WTC11 (cell line): ENCODE results near the gene ZNF493. TPM values are rescaled to one million over a fixed set of nuclear protein-coding genes. Genes with fewer than 3 reads are reported as not detected.

Experiments
- ATAC-seq: fragments of 200-7000 bp; cut with Tn5 transposase; 2 replicates; pipeline ENCODE4 v1.10.0; 2021; ENCODE audit warnings: mild to moderate bottlenecking, moderate library complexity
- CTCF ChIA-PET: fragments of 300-600 bp; sonication (Branson Sonifier 250); formaldehyde crosslinking; loops from one replicate; lab custom pipeline; 2021; ENCODE audit warnings: antibody characterized with exemption; lab: Charles Lee
- POLR2A ChIA-PET: fragments of 350-600 bp; sonication (Branson Sonifier 250); formaldehyde crosslinking; loops from one replicate; lab custom pipeline; 2021; ENCODE audit warnings: antibody characterized with exemption; lab: Charles Lee
- DNase-seq: peaks from one replicate; pipeline ENCODE4 v3.0.0; 2021; ENCODE audit warnings: low spot score
- H3K27ac Mint-ChIP-seq: 2 replicates; pipeline ENCODE4 v1.8.0; 2021; ENCODE audit warnings: mixed read lengths
- H3K27me3 Mint-ChIP-seq: 2 replicates; pipeline ENCODE4 v1.8.0; 2021; ENCODE audit warnings: low read depth, mild to moderate bottlenecking, moderate library complexity, mixed read lengths
- H3K36me3 Mint-ChIP-seq: 2 replicates; pipeline ENCODE4 v1.8.0; 2021; ENCODE audit warnings: mixed read lengths
- H3K4me1 Mint-ChIP-seq: 2 replicates; pipeline ENCODE4 v1.8.0; 2022; ENCODE audit warnings: mixed read lengths
- H3K4me3 Mint-ChIP-seq: 2 replicates; pipeline ENCODE4 v1.8.0; 2021; ENCODE audit warnings: mild to moderate bottlenecking, moderate library complexity, mixed read lengths
- H3K9me3 Mint-ChIP-seq: 2 replicates; pipeline ENCODE4 v1.8.0; 2021; ENCODE audit warnings: mixed read lengths
- GABPB1 ChIP-seq: sonication (generic); formaldehyde crosslinking; IDR thresholded peaks from 2 replicates; pipeline ENCODE4 v1.8.1; 2023; ENCODE audit warnings: mild to moderate bottlenecking, missing genetic modification reagents
- GTF2I ChIP-seq: fragments of 250-450 bp; sonication (Bioruptor Pico); conservative IDR thresholded peaks from 2 replicates; pipeline ENCODE4 v1.4.0; 2021; ENCODE audit warnings: mild to moderate bottlenecking
- KAT7 ChIP-seq: sonication (generic); formaldehyde crosslinking; IDR thresholded peaks from 2 replicates; pipeline ENCODE4 v1.8.1; 2023; ENCODE audit warnings: missing genetic modification reagents, mild to moderate bottlenecking, borderline replicate concordance
- NFATC4 ChIP-seq: fragments of 250-450 bp; sonication (Bioruptor Pico); IDR thresholded peaks from 2 replicates; pipeline ENCODE4 v1.9.0; 2021; ENCODE audit warnings: mild to moderate bottlenecking
- NR2C2 ChIP-seq: sonication (generic); formaldehyde crosslinking; IDR thresholded peaks from 2 replicates; pipeline ENCODE4 v1.8.0; 2022; ENCODE audit warnings: mild to moderate bottlenecking, missing genetic modification reagents
- SMAD3 ChIP-seq: sonication (generic); formaldehyde crosslinking; IDR thresholded peaks from 2 replicates; pipeline ENCODE4 v1.8.0; 2022; ENCODE audit warnings: missing genetic modification reagents, mild to moderate bottlenecking, borderline replicate concordance
- TEAD4 ChIP-seq: sonication (generic); formaldehyde crosslinking; IDR thresholded peaks from 2 replicates; pipeline ENCODE4 v1.8.0; 2022; ENCODE audit warnings: mild to moderate bottlenecking, missing genetic modification reagents
- TP53 ChIP-seq: sonication (generic); formaldehyde crosslinking; IDR thresholded peaks from 2 replicates; pipeline ENCODE4 v1.8.1; 2023; ENCODE audit warnings: mild to moderate bottlenecking, missing genetic modification reagents
- ZNF121 ChIP-seq: sonication (generic); formaldehyde crosslinking; IDR thresholded peaks from 2 replicates; pipeline ENCODE4 v1.8.0; 2023; ENCODE audit warnings: missing genetic modification reagents
- ZNF396 ChIP-seq: fragments of 250-450 bp; sonication (Bioruptor Pico); IDR thresholded peaks from 2 replicates; pipeline ENCODE4 v1.8.0; 2021; ENCODE audit warnings: mild to moderate bottlenecking, moderate library complexity, borderline replicate concordance
- total RNA-seq: library from RNA; stranded (reverse); gene quantifications from 3 replicates; pipeline ENCODE4 v1.2.3, GENCODE V29; 2021
- TF ChIP-seq, protein P1 (sequence below): fragments of 250-450 bp; sonication (Bioruptor Pico); IDR thresholded peaks from 2 replicates; pipeline ENCODE4 v1.9.0; 2021; ENCODE audit warnings: mild to moderate bottlenecking
- TF ChIP-seq, protein P2 (sequence below): sonication (generic); formaldehyde crosslinking; IDR thresholded peaks from 2 replicates; pipeline ENCODE4 v1.8.1; 2022; ENCODE audit warnings: missing genetic modification reagents, borderline replicate concordance
- TF ChIP-seq, protein P3 (sequence below): sonication (generic); formaldehyde crosslinking; IDR thresholded peaks from 2 replicates; pipeline ENCODE4 v1.8.1; 2023; ENCODE audit warnings: mild to moderate bottlenecking, missing genetic modification reagents, moderate library complexity
- TF ChIP-seq, protein P4 (sequence below): sonication (generic); formaldehyde crosslinking; IDR thresholded peaks from 2 replicates; pipeline ENCODE4 v1.8.0; 2022; ENCODE audit warnings: mild to moderate bottlenecking, missing genetic modification reagents
- TF ChIP-seq, protein P5 (sequence below): sonication (generic); formaldehyde crosslinking; IDR thresholded peaks from 2 replicates; pipeline ENCODE4 v1.8.1; 2022; ENCODE audit warnings: mild to moderate bottlenecking, moderate library complexity, missing genetic modification reagents
- TF ChIP-seq, protein P6 (sequence below): sonication (generic); formaldehyde crosslinking; IDR thresholded peaks from 2 replicates; pipeline ENCODE4 v1.8.0; 2022; ENCODE audit warnings: mild to moderate bottlenecking, missing genetic modification reagents
- TF ChIP-seq, protein P7 (sequence below): sonication (generic); formaldehyde crosslinking; conservative IDR thresholded peaks from 2 replicates; pipeline ENCODE4 v1.8.1; 2023; ENCODE audit warnings: mild to moderate bottlenecking, low read depth, missing genetic modification reagents, moderate library complexity

Gene ZNF493
- total RNA-seq, 1 experiment from 2014 or later: 22.2 TPM

DNA sequence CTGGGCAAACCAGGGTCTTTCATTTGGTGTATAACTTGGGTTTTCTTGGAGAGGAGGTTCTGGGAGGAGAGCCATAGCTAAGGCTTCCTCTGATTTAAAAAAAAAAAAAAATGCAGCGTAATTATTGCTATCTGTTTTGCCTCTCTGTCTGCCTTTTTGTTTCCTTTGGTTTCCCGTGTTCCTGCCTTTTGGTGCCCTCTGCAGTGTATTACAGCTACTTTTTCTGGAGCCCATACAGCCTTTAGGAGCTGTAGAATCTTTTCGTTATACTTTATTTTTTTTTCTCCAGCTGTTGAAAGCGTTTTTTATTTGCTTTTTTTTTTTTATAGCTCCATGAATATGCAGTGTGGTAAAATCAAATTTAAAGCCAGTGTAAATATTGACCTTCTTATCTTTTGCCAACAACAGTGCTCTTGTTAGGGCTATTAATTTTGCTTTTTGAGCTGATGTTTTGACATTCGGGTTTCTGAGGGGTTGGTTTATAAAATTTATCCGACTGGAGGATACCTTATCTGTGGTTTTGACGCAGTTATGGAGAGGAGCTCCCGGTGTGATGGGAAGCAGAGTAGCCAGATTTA is 38.1 kb downstream of the ZNF493 start (continued):
- TF ChIP-seq SMAD3 (CRISPR knock-in tag) (no peak), NR2C2 (CRISPR knock-in tag) (no peak), TEAD4 (CRISPR knock-in tag) (no peak), TP53 (CRISPR knock-in tag) (no peak), GABPB1 (no peak), KAT7 (CRISPR knock-in tag) (no peak)

DNA sequence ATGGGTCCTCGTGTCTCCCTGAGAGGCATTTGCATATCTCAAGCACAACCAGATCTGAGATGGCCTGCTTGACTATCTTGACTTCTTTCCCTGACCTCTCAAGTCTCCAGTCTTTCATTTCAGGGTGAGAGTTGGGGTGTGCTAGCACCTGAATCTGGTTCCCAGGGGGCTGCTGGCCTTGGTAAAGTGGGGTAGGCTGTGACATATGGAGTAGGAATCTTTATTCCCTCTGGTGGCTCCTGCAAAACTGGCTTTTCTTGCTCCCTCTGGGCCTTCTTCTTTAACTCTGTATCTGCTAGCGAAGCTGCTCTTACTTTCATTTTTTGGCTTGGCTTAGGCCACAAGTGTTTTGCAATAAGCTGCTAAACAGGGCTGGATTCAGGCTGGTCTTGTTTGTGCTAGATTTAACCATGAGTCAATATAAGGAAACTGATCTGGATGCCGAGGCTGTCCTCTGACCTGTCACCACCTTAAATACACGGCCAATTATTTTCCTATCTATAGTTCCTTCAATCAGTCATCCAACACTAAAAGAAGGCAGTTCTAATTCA is 42.3 kb downstream of the ZNF493 start:
- peaks cover 47% of the 10 kb centered on the region for H3K9me3 Mint-ChIP-seq
- ATAC-seq: no peak
- ChIA-PET POLR2A (interaction anchor here (0.6 kb wide), 1 partner anchor 92 kb away, joined by 5 read pairs; no protein-coding TSS in a partner anchor), CTCF (interaction anchor here (1.9 kb wide), 1 partner anchor 44 kb away, joined by 5 read pairs; no protein-coding TSS in a partner anchor)
- H3K4me1 Mint-ChIP-seq: peaks cover 29% of the 10 kb centered on the region
- H3K4me3 Mint-ChIP-seq: no peak overlapping the region
- no peaks in the 10 kb centered on the region for H3K27me3 Mint-ChIP-seq
- peaks cover 38% of the 10 kb centered on the region for H3K36me3 Mint-ChIP-seq
- TF ChIP-seq, protein P1, sequence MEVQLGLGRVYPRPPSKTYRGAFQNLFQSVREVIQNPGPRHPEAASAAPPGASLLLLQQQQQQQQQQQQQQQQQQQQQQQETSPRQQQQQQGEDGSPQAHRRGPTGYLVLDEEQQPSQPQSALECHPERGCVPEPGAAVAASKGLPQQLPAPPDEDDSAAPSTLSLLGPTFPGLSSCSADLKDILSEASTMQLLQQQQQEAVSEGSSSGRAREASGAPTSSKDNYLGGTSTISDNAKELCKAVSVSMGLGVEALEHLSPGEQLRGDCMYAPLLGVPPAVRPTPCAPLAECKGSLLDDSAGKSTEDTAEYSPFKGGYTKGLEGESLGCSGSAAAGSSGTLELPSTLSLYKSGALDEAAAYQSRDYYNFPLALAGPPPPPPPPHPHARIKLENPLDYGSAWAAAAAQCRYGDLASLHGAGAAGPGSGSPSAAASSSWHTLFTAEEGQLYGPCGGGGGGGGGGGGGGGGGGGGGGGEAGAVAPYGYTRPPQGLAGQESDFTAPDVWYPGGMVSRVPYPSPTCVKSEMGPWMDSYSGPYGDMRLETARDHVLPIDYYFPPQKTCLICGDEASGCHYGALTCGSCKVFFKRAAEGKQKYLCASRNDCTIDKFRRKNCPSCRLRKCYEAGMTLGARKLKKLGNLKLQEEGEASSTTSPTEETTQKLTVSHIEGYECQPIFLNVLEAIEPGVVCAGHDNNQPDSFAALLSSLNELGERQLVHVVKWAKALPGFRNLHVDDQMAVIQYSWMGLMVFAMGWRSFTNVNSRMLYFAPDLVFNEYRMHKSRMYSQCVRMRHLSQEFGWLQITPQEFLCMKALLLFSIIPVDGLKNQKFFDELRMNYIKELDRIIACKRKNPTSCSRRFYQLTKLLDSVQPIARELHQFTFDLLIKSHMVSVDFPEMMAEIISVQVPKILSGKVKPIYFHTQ (CRISPR knock-in tag): no peak
- TF ChIP-seq, protein P2, sequence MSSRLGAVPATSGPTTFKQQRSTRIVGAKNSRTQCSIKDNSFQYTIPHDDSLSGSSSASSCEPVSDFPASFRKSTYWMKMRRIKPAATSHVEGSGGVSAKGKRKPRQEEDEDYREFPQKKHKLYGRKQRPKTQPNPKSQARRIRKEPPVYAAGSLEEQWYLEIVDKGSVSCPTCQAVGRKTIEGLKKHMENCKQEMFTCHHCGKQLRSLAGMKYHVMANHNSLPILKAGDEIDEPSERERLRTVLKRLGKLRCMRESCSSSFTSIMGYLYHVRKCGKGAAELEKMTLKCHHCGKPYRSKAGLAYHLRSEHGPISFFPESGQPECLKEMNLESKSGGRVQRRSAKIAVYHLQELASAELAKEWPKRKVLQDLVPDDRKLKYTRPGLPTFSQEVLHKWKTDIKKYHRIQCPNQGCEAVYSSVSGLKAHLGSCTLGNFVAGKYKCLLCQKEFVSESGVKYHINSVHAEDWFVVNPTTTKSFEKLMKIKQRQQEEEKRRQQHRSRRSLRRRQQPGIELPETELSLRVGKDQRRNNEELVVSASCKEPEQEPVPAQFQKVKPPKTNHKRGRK (CRISPR knock-in tag): no peak
- TF ChIP-seq ZNF121 (CRISPR knock-in tag) (no peak), NFATC4 (CRISPR knock-in tag) (no peak), GTF2I (CRISPR knock-in tag) (no peak), ZNF396 (no peak)
- TF ChIP-seq, protein P3, sequence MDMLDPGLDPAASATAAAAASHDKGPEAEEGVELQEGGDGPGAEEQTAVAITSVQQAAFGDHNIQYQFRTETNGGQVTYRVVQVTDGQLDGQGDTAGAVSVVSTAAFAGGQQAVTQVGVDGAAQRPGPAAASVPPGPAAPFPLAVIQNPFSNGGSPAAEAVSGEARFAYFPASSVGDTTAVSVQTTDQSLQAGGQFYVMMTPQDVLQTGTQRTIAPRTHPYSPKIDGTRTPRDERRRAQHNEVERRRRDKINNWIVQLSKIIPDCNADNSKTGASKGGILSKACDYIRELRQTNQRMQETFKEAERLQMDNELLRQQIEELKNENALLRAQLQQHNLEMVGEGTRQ (CRISPR knock-in tag): no peak
- TF ChIP-seq, protein P4, sequence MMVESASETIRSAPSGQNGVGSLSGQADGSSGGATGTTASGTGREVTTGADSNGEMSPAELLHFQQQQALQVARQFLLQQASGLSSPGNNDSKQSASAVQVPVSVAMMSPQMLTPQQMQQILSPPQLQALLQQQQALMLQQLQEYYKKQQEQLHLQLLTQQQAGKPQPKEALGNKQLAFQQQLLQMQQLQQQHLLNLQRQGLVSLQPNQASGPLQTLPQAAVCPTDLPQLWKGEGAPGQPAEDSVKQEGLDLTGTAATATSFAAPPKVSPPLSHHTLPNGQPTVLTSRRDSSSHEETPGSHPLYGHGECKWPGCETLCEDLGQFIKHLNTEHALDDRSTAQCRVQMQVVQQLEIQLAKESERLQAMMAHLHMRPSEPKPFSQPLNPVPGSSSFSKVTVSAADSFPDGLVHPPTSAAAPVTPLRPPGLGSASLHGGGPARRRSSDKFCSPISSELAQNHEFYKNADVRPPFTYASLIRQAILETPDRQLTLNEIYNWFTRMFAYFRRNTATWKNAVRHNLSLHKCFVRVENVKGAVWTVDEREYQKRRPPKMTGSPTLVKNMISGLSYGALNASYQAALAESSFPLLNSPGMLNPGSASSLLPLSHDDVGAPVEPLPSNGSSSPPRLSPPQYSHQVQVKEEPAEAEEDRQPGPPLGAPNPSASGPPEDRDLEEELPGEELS (CRISPR knock-in tag): no peak
- TF ChIP-seq, protein P5, sequence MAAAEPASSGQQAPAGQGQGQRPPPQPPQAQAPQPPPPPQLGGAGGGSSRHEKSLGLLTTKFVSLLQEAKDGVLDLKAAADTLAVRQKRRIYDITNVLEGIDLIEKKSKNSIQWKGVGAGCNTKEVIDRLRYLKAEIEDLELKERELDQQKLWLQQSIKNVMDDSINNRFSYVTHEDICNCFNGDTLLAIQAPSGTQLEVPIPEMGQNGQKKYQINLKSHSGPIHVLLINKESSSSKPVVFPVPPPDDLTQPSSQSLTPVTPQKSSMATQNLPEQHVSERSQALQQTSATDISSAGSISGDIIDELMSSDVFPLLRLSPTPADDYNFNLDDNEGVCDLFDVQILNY (CRISPR knock-in tag): no peak
- TF ChIP-seq, protein P6, sequence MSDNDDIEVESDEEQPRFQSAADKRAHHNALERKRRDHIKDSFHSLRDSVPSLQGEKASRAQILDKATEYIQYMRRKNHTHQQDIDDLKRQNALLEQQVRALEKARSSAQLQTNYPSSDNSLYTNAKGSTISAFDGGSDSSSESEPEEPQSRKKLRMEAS (CRISPR knock-in tag): no peak
- TF ChIP-seq, protein P7, sequence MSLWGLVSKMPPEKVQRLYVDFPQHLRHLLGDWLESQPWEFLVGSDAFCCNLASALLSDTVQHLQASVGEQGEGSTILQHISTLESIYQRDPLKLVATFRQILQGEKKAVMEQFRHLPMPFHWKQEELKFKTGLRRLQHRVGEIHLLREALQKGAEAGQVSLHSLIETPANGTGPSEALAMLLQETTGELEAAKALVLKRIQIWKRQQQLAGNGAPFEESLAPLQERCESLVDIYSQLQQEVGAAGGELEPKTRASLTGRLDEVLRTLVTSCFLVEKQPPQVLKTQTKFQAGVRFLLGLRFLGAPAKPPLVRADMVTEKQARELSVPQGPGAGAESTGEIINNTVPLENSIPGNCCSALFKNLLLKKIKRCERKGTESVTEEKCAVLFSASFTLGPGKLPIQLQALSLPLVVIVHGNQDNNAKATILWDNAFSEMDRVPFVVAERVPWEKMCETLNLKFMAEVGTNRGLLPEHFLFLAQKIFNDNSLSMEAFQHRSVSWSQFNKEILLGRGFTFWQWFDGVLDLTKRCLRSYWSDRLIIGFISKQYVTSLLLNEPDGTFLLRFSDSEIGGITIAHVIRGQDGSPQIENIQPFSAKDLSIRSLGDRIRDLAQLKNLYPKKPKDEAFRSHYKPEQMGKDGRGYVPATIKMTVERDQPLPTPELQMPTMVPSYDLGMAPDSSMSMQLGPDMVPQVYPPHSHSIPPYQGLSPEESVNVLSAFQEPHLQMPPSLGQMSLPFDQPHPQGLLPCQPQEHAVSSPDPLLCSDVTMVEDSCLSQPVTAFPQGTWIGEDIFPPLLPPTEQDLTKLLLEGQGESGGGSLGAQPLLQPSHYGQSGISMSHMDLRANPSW (CRISPR knock-in tag): no peak
- TF ChIP-seq, all 79 proteins: peak for 0
- no peak for DNase-seq
- no peak overlapping the region for H3K27ac Mint-ChIP-seq
